Stimulated activated naive CD8-positive, alpha-beta T cell treated with anti-CD3 and anti-CD28 coated beads, Interleukin-15, amount 100 ng/mL, for 72 hours (primary cell): Measurements from ENCODE around the gene GMFB.
A peak's percentile ranks its signal among the peaks of the same experiment; 100 is the strongest.
"Not testable (repeated sequence)": the region's sequence is repeated elsewhere in the genome, so short reads cannot be mapped to it uniquely, and the experiment has no call there.

Experiments used
- ATAC-seq: fragments of 150-1000 bp; cut with Tn5 transposase; 2 replicates; pipeline ENCODE4 v1.10.0; 2021; ENCODE audit warnings: mild to moderate bottlenecking, moderate library complexity
- DNase-seq, 2 donors: peaks; one replicate each; pipeline ENCODE4 v3.0.0; 2021 to 2022
- H3K27ac Mint-ChIP-seq, 2 donors: one replicate each; pipeline ENCODE4 v1.8.0; 2022; ENCODE audit warnings: mild to moderate bottlenecking in 2 of 2, mixed read lengths in 2 of 2, moderate library complexity in 2 of 2
- H3K27me3 Mint-ChIP-seq: one replicate; pipeline ENCODE4 v1.8.0; 2022; ENCODE audit warnings: mixed read lengths
- H3K4me1 Mint-ChIP-seq: one replicate; pipeline ENCODE4 v1.8.0; 2022; ENCODE audit warnings: mild to moderate bottlenecking, mixed read lengths
- H3K4me3 Mint-ChIP-seq, 2 donors: one replicate each; pipeline ENCODE4 v1.8.0; 2022; ENCODE audit warnings: mild to moderate bottlenecking in 2 of 2, mixed read lengths in 2 of 2, moderate library complexity in 1 of 2
- H3K9me3 Mint-ChIP-seq, 2 donors: one replicate each; pipeline ENCODE4 v1.8.0; 2022; ENCODE audit warnings: mixed read lengths in 2 of 2

GMFB gene

GRCh38 chr14:54455363-54455762 is 33.4 kb downstream of the GMFB start:
- H3K9me3 Mint-ChIP-seq = peaks cover 15 to 20% of the 10 kb centered on the region in 2 donors
- H3K27me3 Mint-ChIP-seq = no peaks in the 10 kb centered on the region
- peaks cover 9% of the 10 kb centered on the region for H3K4me1 Mint-ChIP-seq
- ATAC-seq (no peak), DNase-seq (no peak)
- H3K4me3 Mint-ChIP-seq = no peak overlapping the region
- no peak overlapping the region for H3K27ac Mint-ChIP-seq

GRCh38 chr14:54453990-54454389 is 34.8 kb downstream of the GMFB start:
- ATAC-seq, H3K27ac Mint-ChIP-seq, DNase-seq, H3K4me3 Mint-ChIP-seq, H3K27me3 Mint-ChIP-seq: not testable (repeated sequence)
- peaks cover 13% of the 10 kb centered on the region for H3K4me1 Mint-ChIP-seq
- H3K9me3 Mint-ChIP-seq = peaks cover 8 to 10% of the 10 kb centered on the region in 2 donors

- DNase-seq = no peak
- peaks cover 8% of the 10 kb centered on the region for H3K27me3 Mint-ChIP-seq
Measured at GRCh38 chr14:54453252-54453651, 35.5 kb downstream of the GMFB start.

GRCh38 chr14:54451961-54452360 is 36.8 kb downstream of the GMFB start:
- H3K9me3 Mint-ChIP-seq = no peaks in the 10 kb centered on the region
- ATAC-seq (no peak), DNase-seq (no peak)
- H3K27me3 Mint-ChIP-seq = peaks cover 8% of the 10 kb centered on the region
- no peak overlapping the region for H3K27ac Mint-ChIP-seq
- H3K4me3 Mint-ChIP-seq = no peak overlapping the region
- H3K4me1 Mint-ChIP-seq = peaks cover 13% of the 10 kb centered on the region

More at GRCh38 chr14:54453252-54453651, 35.5 kb downstream of the GMFB start:
- ATAC-seq = no peak
- Mint-ChIP-seq H3K4me3 (no peak overlapping the region), H3K27ac (no peak overlapping the region), H3K9me3 (peaks cover 1 to 3% of the 10 kb centered on the region in 2 donors), H3K4me1 (peaks cover 13% of the 10 kb centered on the region)

GRCh38 chr14:54451121-54451601 is 37.6 kb downstream of the GMFB start:
- ATAC-seq = no peak
- peaks cover 14% of the 10 kb centered on the region for H3K27me3 Mint-ChIP-seq
- DNase-seq = no peak
- peaks cover 13% of the 10 kb centered on the region for H3K4me1 Mint-ChIP-seq
- H3K9me3 Mint-ChIP-seq = no peaks in the 10 kb centered on the region
- no peak overlapping the region for H3K4me3 Mint-ChIP-seq
- no peak overlapping the region for H3K27ac Mint-ChIP-seq

- Mint-ChIP-seq H3K4me1 (peaks cover 13% of the 10 kb centered on the region), H3K27ac (peak overlapping the region in 1 of 2 donors; percentile 20), H3K4me3 (no peak overlapping the region), H3K9me3 (no peaks in the 10 kb centered on the region), H3K27me3 (peaks cover 15% of the 10 kb centered on the region)
- peak; percentile 77 for ATAC-seq
- DNase-seq = no peak
Measured at GRCh38 chr14:54450535-54450934, 38.2 kb downstream of the GMFB start.

- H3K4me3 Mint-ChIP-seq = no peak overlapping the region
- H3K4me1 Mint-ChIP-seq = peaks cover 15% of the 10 kb centered on the region
- DNase-seq = no peak
- H3K27ac Mint-ChIP-seq = no peak overlapping the region
- no peaks in the 10 kb centered on the region for H3K9me3 Mint-ChIP-seq
- ATAC-seq = no peak
- H3K27me3 Mint-ChIP-seq = peaks cover 15% of the 10 kb centered on the region
Measured at GRCh38 chr14:54447231-54447692, 41.5 kb downstream of the GMFB start.

- peaks cover 24% of the 10 kb centered on the region for H3K4me1 Mint-ChIP-seq
- ATAC-seq (no peak), DNase-seq (no peak)
- H3K27me3 Mint-ChIP-seq = peaks cover 15% of the 10 kb centered on the region
- no peak overlapping the region for H3K4me3 Mint-ChIP-seq
- peak overlapping the region in 1 of 2 donors; percentile 61 for H3K27ac Mint-ChIP-seq
- H3K9me3 Mint-ChIP-seq = no peaks in the 10 kb centered on the region
Measured at GRCh38 chr14:54446161-54446693, 42.6 kb downstream of the GMFB start.

- ATAC-seq (no peak), DNase-seq (no peak)
- no peak overlapping the region for H3K4me3 Mint-ChIP-seq
- no peaks in the 10 kb centered on the region for H3K9me3 Mint-ChIP-seq
- no peak overlapping the region for H3K27ac Mint-ChIP-seq
- H3K4me1 Mint-ChIP-seq = peaks cover 20% of the 10 kb centered on the region
- peaks cover 15% of the 10 kb centered on the region for H3K27me3 Mint-ChIP-seq
Measured at GRCh38 chr14:54444681-54445080, 44.1 kb downstream of the GMFB start.

GRCh38 chr14:54443981-54444380 is 44.8 kb downstream of the GMFB start:
- Mint-ChIP-seq H3K27ac (no peak overlapping the region), H3K27me3 (peaks cover 11% of the 10 kb centered on the region), H3K4me1 (peaks cover 27% of the 10 kb centered on the region), H3K4me3 (no peak overlapping the region), H3K9me3 (no peaks in the 10 kb centered on the region)
- ATAC-seq (no peak), DNase-seq (no peak)

- H3K27me3 Mint-ChIP-seq, ATAC-seq, H3K27ac Mint-ChIP-seq, H3K4me3 Mint-ChIP-seq, DNase-seq, H3K9me3 Mint-ChIP-seq: not testable (repeated sequence)
- H3K4me1 Mint-ChIP-seq = peaks cover 35% of the 10 kb centered on the region
Measured at GRCh38 chr14:54442961-54443360, 45.8 kb downstream of the GMFB start.

- Mint-ChIP-seq H3K4me3 (peak within 1 kb of the TSS; percentile 86 to 93), H3K4me1 (peaks cover 52% of the 10 kb centered on the region), H3K27me3 (peaks cover 2% of the 10 kb centered on the region), H3K27ac (peak within 1 kb of the TSS; percentile 98 to 99), H3K9me3 (no peaks in the 10 kb centered on the region)
- DNase-seq = peak; percentile 93 to 95
- ATAC-seq = peak; percentile 97
Measured at GRCh38 chr14:54440873-54441868, 47.6 kb downstream of the GMFB start, which contains the start of gene CNIH1. CNIH1 (minus strand) TSS chr14:54441374; CDS start chr14:54441327, 47 bp downstream.

GRCh38 chr14:54440476-54440872 is 48.3 kb downstream of the GMFB start:
- no peak for ATAC-seq
- Mint-ChIP-seq H3K27ac (peak overlapping the region; percentile 85 to 95), H3K4me3 (peak overlapping the region; percentile 86 to 93), H3K9me3 (no peaks in the 10 kb centered on the region), H3K4me1 (peaks cover 59% of the 10 kb centered on the region), H3K27me3 (no peaks in the 10 kb centered on the region)
- no peak for DNase-seq

GRCh38 chr14:54440037-54440436 is 48.7 kb downstream of the GMFB start:
- H3K9me3 Mint-ChIP-seq = no peaks in the 10 kb centered on the region
- ATAC-seq (no peak), DNase-seq (no peak)
- peak overlapping the region; percentile 85 to 95 for H3K27ac Mint-ChIP-seq
- peak overlapping the region; percentile 86 to 93 for H3K4me3 Mint-ChIP-seq
- peaks cover 64% of the 10 kb centered on the region for H3K4me1 Mint-ChIP-seq
- no peaks in the 10 kb centered on the region for H3K27me3 Mint-ChIP-seq

GRCh38 chr14:54438703-54439102 is 50.1 kb downstream of the GMFB start:
- Mint-ChIP-seq H3K4me3 (peak overlapping the region in 1 of 2 donors; percentile 43), H3K9me3 (no peaks in the 10 kb centered on the region), H3K27me3 (no peaks in the 10 kb centered on the region), H3K4me1 (peaks cover 77% of the 10 kb centered on the region), H3K27ac (no peak overlapping the region)
- DNase-seq = no peak
- ATAC-seq = no peak

- H3K4me3 Mint-ChIP-seq, H3K27me3 Mint-ChIP-seq, H3K27ac Mint-ChIP-seq, H3K9me3 Mint-ChIP-seq, ATAC-seq, DNase-seq: not testable (repeated sequence)
- H3K4me1 Mint-ChIP-seq = peaks cover 84% of the 10 kb centered on the region
Measured at GRCh38 chr14:54437954-54438353, 50.8 kb downstream of the GMFB start.
